Astrocyte (in vitro differentiated cells and primary cell): ENCODE measurements around the gene PPM1M. TPM values are rescaled to one million over a fixed set of nuclear protein-coding genes. Genes with fewer than 3 reads are reported as not detected.

Experiments used
- DNase-seq: peaks from one replicate; pipeline ENCODE4 v3.0.0-alpha.2; 2010; ENCODE audit warnings: low read depth
- FAIRE-seq: peaks from 2 replicates; lab custom pipeline; 2011; peaks lifted over from hg19 to GRCh38; lab: Jason Lieb, UNC
- H2AFZ ChIP-seq: 2 replicates; pipeline ENCODE4 v1.6.0; 2012; ENCODE audit warnings: low read depth, low read length, inconsistent platforms
- H3K27ac ChIP-seq: 2 replicates; pipeline ENCODE4 v1.5.1; 2011; ENCODE audit warnings: low read depth, low read length, inconsistent platforms
- H3K27me3 ChIP-seq: 2 replicates; pipeline ENCODE4 v1.6.0; 2011; ENCODE audit warnings: low read length, inconsistent platforms; ENCODE audit not compliant: insufficient read depth
- H3K36me3 ChIP-seq: 2 replicates; pipeline ENCODE4 v1.5.1; 2011; ENCODE audit warnings: low read length, inconsistent platforms; ENCODE audit not compliant: insufficient read depth
- H3K4me1 ChIP-seq: 2 replicates; pipeline ENCODE4 v1.5.1; 2011; ENCODE audit warnings: low read length, inconsistent platforms; ENCODE audit not compliant: insufficient read depth
- H3K4me2 ChIP-seq: 2 replicates; pipeline ENCODE4 v1.6.0; 2012; ENCODE audit warnings: low read length, inconsistent platforms
- H3K4me3 ChIP-seq: 2 replicates; pipeline ENCODE4 v1.5.1; 2011; ENCODE audit warnings: low read depth, mild to moderate bottlenecking, low read length, inconsistent platforms; ENCODE audit not compliant: insufficient read depth
- H3K79me2 ChIP-seq: 2 replicates; pipeline ENCODE4 v1.6.0; 2012; ENCODE audit warnings: mild to moderate bottlenecking, low read length, inconsistent platforms; ENCODE audit not compliant: insufficient read depth
- H3K9ac ChIP-seq: 2 replicates; pipeline ENCODE4 v1.6.0; 2012; ENCODE audit warnings: mild to moderate bottlenecking, low read length, inconsistent platforms
- H3K9me3 ChIP-seq: 2 replicates; pipeline ENCODE4 v1.5.1; 2012; ENCODE audit warnings: low read depth, mild to moderate bottlenecking, low read length, inconsistent platforms; ENCODE audit not compliant: insufficient read depth
- H4K20me1 ChIP-seq: 2 replicates; pipeline ENCODE4 v1.6.0; 2012; ENCODE audit warnings: low read length, inconsistent platforms; ENCODE audit not compliant: insufficient read depth
- H3K27ac Mint-ChIP-seq: one replicate; pipeline ENCODE4 v1.8.0; 2021; ENCODE audit warnings: mild to moderate bottlenecking, mixed read lengths; ENCODE audit not compliant: unreplicated experiment
- H3K27me3 Mint-ChIP-seq: one replicate; pipeline ENCODE4 v1.8.0; 2021; ENCODE audit warnings: low read depth, mixed read lengths; ENCODE audit not compliant: unreplicated experiment
- H3K36me3 Mint-ChIP-seq: one replicate; pipeline ENCODE4 v1.8.0; 2021; ENCODE audit warnings: low read depth, mixed read lengths; ENCODE audit not compliant: unreplicated experiment
- H3K4me1 Mint-ChIP-seq: one replicate; pipeline ENCODE4 v1.8.0; 2021; ENCODE audit warnings: low read depth, mixed read lengths; ENCODE audit not compliant: unreplicated experiment
- H3K4me3 Mint-ChIP-seq: one replicate; pipeline ENCODE4 v1.8.0; 2021; ENCODE audit warnings: mild to moderate bottlenecking, moderate library complexity, mixed read lengths; ENCODE audit not compliant: unreplicated experiment
- H3K9me3 Mint-ChIP-seq: one replicate; pipeline ENCODE4 v1.8.0; 2021; ENCODE audit warnings: mild to moderate bottlenecking, mixed read lengths; ENCODE audit not compliant: unreplicated experiment
- EZH2 ChIP-seq: IDR thresholded peaks from 2 replicates; pipeline ENCODE4 v1.6.1; 2012; ENCODE audit warnings: mild to moderate bottlenecking, low read length, inconsistent platforms; ENCODE audit not compliant: insufficient read depth
- total RNA-seq: library from RNA; stranded (reverse); gene quantifications from 2 replicates; pipeline ENCODE4 v1.2.1, GENCODE V29; 2021
- TF ChIP-seq, protein P1 (sequence below): IDR thresholded peaks from 2 replicates; pipeline ENCODE4 v1.5.1; 2011; ENCODE audit warnings: low read depth, mild to moderate bottlenecking, inconsistent platforms, low read length, moderate library complexity; ENCODE audit not compliant: insufficient read depth

The PPM1M gene
- total RNA-seq, 1 donor from 2014 or later = 9.1 TPM

DNA sequence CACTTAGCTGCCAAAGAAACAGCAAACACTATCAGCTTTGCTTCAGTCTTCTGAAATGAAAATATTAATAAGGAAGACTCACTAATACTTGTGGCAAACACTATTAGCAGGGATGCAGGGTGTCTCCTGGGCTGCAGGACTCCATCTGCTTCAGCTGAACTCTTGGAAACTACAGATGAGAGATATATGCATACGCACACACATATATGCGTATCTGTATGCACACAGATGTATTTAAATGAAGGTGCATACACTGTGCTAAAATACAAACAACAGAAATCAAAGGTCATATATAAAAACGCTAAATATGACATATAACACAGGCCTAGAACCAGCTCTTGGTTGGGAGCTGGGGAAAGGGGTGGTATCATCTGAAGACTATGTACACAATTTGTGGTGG is 10.6 kb downstream of the PPM1M start:
- Mint-ChIP-seq H3K27ac (no peak overlapping the region), H3K9me3 (no peaks in the 10 kb centered on the region), H3K36me3 (peaks cover 32% of the 10 kb centered on the region), H3K27me3 (no peaks in the 10 kb centered on the region), H3K4me1 (peaks cover 6% of the 10 kb centered on the region), H3K4me3 (no peak overlapping the region)
- no peak overlapping the region for H2AFZ ChIP-seq
- H3K4me2 ChIP-seq = no peak overlapping the region
- H3K9me3 ChIP-seq = no peaks in the 10 kb centered on the region
- no peaks in the 10 kb centered on the region for H3K27me3 ChIP-seq
- no peak overlapping the region for H3K4me3 ChIP-seq
- no peak for FAIRE-seq
- H4K20me1 ChIP-seq = peaks cover 87% of the 10 kb centered on the region
- TF ChIP-seq EZH2 = no peak
- TF ChIP-seq, protein P1, sequence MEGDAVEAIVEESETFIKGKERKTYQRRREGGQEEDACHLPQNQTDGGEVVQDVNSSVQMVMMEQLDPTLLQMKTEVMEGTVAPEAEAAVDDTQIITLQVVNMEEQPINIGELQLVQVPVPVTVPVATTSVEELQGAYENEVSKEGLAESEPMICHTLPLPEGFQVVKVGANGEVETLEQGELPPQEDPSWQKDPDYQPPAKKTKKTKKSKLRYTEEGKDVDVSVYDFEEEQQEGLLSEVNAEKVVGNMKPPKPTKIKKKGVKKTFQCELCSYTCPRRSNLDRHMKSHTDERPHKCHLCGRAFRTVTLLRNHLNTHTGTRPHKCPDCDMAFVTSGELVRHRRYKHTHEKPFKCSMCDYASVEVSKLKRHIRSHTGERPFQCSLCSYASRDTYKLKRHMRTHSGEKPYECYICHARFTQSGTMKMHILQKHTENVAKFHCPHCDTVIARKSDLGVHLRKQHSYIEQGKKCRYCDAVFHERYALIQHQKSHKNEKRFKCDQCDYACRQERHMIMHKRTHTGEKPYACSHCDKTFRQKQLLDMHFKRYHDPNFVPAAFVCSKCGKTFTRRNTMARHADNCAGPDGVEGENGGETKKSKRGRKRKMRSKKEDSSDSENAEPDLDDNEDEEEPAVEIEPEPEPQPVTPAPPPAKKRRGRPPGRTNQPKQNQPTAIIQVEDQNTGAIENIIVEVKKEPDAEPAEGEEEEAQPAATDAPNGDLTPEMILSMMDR = no peak
- peaks cover 74% of the 10 kb centered on the region for H3K36me3 ChIP-seq
- H3K27ac ChIP-seq = no peak overlapping the region
- DNase-seq = no peak
- peaks cover 37% of the 10 kb centered on the region for H3K79me2 ChIP-seq
- H3K9ac ChIP-seq = peak overlapping the region; percentile 15
- H3K4me1 ChIP-seq = peaks cover 5% of the 10 kb centered on the region

DNA sequence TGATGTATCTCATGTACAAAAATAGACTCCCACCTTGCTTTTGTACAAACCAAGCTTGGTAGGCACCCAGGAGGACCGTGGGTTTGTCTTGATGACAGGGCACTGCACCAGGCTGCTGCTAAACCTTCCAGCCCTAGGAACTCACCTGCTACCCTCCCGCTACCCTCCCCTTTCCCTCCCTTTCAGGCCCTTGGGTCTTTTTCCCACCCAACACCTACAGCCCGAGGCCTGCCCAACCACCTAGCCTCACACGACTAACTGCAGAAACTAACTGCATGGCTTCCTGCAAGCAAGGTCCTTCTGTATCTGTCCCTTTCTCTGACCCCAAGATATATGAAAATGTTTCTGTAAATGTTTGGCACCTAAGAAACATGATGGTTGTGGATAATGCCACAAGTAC is 11.1 kb downstream of the PPM1M start:
- no peak overlapping the region for H3K27ac Mint-ChIP-seq
- peaks cover 41% of the 10 kb centered on the region for H3K79me2 ChIP-seq
- H3K27me3 ChIP-seq = no peaks in the 10 kb centered on the region
- no peak overlapping the region for H3K4me3 Mint-ChIP-seq
- no peak overlapping the region for H3K27ac ChIP-seq
- H3K4me2 ChIP-seq = no peak overlapping the region
- no peak for DNase-seq
- H3K36me3 ChIP-seq = peaks cover 76% of the 10 kb centered on the region
- peaks cover 86% of the 10 kb centered on the region for H4K20me1 ChIP-seq
- H3K36me3 Mint-ChIP-seq = peaks cover 32% of the 10 kb centered on the region
- no peak overlapping the region for H3K9ac ChIP-seq
- no peak for FAIRE-seq
- no peaks in the 10 kb centered on the region for H3K9me3 ChIP-seq
- peaks cover 5% of the 10 kb centered on the region for H3K4me1 ChIP-seq
- H3K9me3 Mint-ChIP-seq = no peaks in the 10 kb centered on the region
- H3K4me1 Mint-ChIP-seq = peaks cover 6% of the 10 kb centered on the region
- no peak overlapping the region for H2AFZ ChIP-seq
- H3K27me3 Mint-ChIP-seq = no peaks in the 10 kb centered on the region
- H3K4me3 ChIP-seq = no peak overlapping the region
- no peak for TF ChIP-seq EZH2
- TF ChIP-seq, protein P1 = no peak

DNA sequence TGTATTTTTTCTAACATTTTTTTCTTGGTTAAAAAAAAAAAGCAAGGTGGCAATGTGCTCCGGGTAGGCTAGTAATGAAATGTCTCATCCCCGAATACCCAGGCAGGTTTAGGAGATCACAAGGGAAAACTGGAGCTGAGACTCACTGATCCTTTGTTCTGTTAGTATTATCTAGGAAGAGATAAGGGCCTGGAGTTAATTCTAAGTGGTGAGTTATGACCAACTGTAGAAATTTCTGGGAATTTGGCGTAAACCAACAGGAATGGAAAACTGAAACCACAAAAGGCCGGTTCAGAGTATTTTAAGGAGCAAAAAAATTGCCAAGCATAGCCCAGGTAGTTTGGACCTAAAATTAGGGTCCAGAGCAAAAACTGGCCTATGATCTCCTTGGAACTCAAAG is 12.4 kb downstream of the PPM1M start:
- peaks cover 54% of the 10 kb centered on the region for H3K79me2 ChIP-seq
- TF ChIP-seq, protein P1 = no peak
- peaks cover 35% of the 10 kb centered on the region for H3K36me3 Mint-ChIP-seq

More for the DNA sequence above, 12.4 kb downstream of the PPM1M start:
- no peaks in the 10 kb centered on the region for H3K27me3 ChIP-seq
- no peak overlapping the region for H3K4me3 ChIP-seq
- H3K27ac Mint-ChIP-seq = no peak overlapping the region
- DNase-seq (peak; percentile 74), FAIRE-seq (no peak)
- H4K20me1 ChIP-seq = peaks cover 93% of the 10 kb centered on the region
- peaks cover 5% of the 10 kb centered on the region for H3K4me1 ChIP-seq
- no peak overlapping the region for H2AFZ ChIP-seq
- no peak overlapping the region for H3K27ac ChIP-seq
- peaks cover 5% of the 10 kb centered on the region for H3K4me1 Mint-ChIP-seq
- peaks cover 80% of the 10 kb centered on the region for H3K36me3 ChIP-seq
- H3K9me3 ChIP-seq = no peaks in the 10 kb centered on the region
- H3K4me3 Mint-ChIP-seq = no peak overlapping the region
- no peaks in the 10 kb centered on the region for H3K9me3 Mint-ChIP-seq
- H3K27me3 Mint-ChIP-seq = no peaks in the 10 kb centered on the region
- no peak overlapping the region for H3K4me2 ChIP-seq
- H3K9ac ChIP-seq = no peak overlapping the region
